SKM-1 (cell line): ENCODE measurements around the gene GTPBP2.
"Not testable (repeated sequence)": the region's sequence is repeated elsewhere in the genome, so short reads cannot be mapped to it uniquely, and the experiment has no call there.

Source experiments
- DNase-seq: peaks from one replicate; lab custom pipeline; 2025; ENCODE audit not compliant: unreplicated experiment; lab: John Stamatoyannopoulos, UW

GTPBP2 gene

DNA sequence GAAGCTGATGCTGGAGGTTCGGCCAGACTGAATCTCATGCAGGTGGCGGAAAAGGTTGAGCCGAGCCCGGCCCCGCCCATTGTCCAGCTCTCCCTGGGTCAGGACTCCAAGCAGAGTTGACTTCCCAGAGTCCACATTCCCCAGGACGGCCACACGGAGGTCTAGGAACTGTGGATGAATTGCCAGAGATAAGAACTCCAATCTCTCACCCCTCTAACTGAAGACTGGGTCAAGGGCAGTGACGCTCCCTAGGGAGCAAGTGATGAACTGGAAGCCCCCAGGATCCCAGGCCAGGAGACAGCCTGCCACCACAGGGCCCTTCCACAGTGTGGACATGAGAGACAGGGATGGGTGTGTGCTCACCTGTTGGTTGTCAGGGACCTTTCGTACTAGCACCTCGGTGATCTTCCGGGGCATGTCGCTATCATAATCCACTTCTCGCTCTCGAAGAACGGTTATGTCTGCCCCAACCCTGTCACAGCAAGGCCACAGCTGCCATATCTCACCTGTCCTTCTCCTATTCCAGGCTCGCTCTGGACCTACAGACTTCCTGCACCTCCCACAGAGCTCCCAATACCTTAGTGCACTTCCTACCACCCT, 3.6 kb downstream of the GTPBP2 start:
- DNase-seq, result no peak

- DNase-seq, result no peak
Measured at GRCh38 chr6:43624786-43625288, 4.2 kb downstream of the GTPBP2 start.

DNA sequence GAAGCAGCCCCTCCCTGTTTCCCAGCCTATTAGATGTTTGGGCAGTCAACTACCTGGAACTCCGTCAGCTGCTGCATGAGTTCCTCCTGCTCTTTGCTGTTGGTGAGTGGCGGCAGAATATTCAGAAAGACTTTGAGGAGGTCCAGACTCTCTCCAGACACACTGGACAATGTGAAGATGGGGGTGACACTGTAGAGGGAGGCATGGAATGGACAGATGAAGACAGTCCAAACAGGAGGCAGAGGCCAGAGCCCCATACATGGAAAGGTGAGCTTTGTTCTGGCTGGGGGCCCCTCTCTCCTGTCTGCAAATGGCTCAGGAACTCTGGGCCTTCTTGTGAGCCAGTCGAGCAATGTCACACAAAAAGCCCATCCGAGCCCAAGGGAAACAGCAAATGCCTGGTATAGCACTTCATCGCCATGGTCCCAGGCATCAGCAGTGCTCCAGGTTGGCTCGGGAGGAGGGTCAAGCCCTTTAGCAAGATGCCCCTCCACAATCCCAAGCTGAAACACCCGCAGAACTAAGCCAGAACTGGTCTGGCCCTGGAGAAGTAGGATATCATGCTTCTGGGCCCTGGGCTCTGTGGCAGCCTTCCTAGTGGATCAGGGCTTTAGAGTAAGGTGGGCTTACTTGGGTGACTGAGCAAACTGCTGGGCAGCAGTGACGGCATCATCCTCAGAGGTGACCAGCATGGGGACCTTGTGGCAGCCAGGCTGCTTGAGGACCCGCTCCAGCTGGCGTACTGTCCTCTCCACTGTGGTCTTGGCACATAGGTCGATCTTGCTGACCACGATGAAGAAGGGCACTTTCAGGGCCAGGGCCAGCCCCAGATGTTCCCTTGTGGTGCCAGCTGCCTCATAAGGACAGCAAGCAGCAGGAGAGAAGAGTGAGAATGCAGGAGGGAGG, 4.9 kb downstream of the GTPBP2 start:
- DNase-seq, result no peak

GRCh38 chr6:43622541-43622940, 6.5 kb downstream of the GTPBP2 start:
- DNase-seq, result no peak

DNA sequence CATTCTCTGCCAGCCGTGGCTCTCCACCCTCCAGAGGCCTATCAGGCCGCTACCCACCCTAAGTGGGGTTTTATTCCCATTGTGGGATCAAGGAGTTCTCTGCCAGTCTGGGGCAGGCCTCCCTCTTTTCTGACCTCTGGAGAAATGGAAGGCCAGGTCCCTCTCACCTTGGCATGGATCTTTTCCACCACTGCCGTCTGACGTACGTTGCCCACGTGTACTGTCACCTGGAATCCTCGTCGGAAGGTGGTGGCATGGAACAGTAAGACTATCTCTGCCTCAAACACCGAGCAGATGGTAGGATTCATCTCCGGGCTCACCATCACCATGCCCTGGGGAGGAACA, 7.3 kb downstream of the GTPBP2 start:
- DNase-seq, result no peak

DNA sequence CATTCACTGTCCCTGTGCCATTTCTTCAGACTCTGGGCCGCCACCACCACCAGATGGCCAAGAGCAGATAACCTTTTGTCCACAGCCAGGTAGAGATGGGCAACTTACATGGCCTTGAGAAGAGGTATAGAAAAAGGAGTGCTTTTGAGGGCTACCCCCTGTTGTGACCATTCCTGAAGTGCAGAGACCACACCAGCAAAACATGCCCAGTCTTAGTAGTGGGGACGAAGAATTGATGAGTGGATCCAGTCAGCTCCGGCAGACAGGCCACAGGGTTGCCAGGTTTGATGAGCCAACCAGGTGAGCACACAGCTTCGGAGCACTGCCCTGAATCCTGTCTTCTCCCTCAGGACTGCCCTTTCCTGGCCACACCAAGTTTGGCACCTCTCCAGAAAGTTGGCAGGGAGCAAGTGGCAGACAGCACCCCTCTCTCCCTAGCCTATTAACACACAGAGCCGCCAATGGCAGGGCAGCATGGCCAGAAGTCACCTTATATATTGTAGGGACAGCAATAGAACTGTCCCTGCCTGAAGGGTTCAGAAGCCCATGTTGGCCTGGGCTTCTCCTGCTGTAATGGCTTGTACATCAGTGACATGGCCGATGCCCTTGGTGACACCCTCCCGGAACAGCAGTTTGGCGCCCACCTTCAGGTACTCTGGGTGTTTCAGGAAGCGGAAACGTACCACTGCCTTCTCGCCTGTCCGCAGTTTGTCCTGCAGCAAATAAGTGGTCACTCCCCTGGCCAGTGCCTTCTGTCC, 7.8 kb downstream of the GTPBP2 start:
- no peak for DNase-seq

GRCh38 chr6:43616725-43617472, 12.2 kb downstream of the GTPBP2 start:
- DNase-seq, result no peak

DNA sequence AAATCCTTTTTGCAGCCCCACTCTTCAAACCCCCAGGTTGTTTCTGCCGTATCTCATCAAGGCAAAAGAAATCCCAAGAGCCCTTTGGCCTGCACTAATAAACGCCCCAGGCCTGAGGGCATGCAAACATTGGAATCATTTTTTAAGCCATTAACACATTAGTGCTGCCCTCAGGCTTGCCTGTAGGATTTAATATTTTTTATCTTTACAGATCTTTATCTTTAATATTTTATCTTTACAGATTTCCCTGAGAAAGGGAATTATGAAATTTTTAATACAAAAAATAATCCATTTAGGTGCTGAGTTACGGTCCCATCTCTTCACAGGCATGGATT, 14.7 kb downstream of the GTPBP2 start:
- DNase-seq, result no peak

- DNase-seq, result no peak
Measured at GRCh38 chr6:43613721-43614395, 15.2 kb downstream of the GTPBP2 start.

DNA sequence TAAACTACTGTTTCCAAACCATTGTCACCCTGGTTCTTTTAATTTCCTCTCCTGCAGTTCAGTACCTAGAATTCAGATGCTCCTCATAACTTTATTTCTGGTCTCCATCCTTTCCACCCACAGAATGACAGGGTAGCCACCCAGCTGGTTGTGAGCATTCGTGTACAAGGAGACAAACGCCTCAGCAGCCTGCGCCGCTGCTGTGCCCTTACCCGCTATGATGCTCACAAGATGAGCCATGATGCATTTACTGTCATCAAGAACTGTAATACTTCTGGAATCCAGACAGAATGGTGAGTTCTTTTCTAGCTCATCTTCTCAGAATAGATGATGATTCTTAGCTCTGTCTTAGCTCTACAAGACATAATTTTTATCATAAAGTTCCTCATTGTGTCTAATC, 18.6 kb downstream of the GTPBP2 start:
- DNase-seq, result no peak

DNA sequence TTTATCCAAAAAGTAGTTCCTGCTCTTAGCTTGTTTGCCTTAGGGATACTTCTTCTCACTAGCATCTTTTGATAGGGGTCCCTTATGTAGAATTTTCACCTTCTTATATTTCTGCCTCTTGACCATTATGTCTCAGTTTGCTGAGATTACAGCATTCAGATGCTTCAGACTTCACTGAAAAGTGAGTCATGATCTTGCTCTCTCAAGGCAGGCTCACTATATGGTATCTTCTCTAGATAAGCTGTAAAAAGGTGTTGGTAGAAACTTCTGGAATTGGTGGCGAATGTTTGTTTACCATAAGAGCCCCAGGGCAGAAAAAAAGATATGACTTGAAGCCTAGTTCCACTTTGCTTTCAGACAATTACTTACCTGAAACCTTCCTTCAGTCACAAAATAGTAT, 19.7 kb downstream of the GTPBP2 start:
- no peak for DNase-seq

- DNase-seq, result peak; percentile 53
Measured at GRCh38 chr6:43608807-43609206, 20.3 kb downstream of the GTPBP2 start.

DNA sequence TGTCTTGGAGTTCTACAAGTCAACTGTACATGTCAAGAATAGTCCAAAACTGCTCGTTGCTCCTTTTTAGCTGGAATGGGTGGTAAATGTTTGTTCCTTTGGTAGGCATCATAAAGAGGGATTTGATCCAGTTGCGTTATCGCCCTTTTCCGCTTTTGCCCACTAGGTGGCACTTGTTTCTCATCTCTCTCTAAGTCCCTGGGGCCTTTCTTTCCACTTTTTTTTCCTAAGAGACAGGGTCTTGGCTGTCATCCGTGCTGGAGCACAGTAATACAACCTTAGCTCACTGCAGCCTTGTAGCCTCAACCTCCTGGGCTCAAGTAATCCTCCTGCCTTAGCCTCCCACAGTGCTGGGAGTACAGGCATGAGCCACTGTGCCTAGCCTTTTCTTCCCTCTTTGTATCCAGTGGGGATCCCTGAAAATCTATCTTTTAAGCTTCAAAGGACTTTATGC, 20.7 kb downstream of the GTPBP2 start:
- DNase-seq, result peak; percentile 33

- no peak for DNase-seq
Measured at GRCh38 chr6:43606019-43606418, 23.0 kb downstream of the GTPBP2 start.

- no peak for DNase-seq
Measured at GRCh38 chr6:43604174-43604573, 24.9 kb downstream of the GTPBP2 start.

DNA sequence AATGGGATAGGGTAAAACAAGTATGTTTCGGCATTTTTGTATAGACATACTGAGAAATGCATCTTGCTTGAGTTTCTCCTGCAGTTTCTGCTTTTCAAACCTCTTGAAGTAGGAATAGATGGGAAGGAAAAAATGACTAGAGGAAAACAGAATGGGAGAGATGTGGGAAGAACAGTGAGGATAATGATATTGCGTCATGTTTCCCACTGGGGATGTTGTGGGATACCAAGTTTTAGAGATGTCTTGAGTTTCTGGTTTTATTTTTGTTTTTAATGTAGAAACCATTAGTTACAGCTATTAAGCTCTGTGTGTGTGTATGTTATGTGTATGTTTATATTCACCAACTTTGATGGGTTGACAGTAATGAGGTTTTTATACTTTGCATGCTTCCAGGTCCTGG, 28.5 kb downstream of the GTPBP2 start:
- no peak for DNase-seq

GRCh38 chr6:43593938-43594337, 35.1 kb downstream of the GTPBP2 start:
- no peak for DNase-seq

DNA sequence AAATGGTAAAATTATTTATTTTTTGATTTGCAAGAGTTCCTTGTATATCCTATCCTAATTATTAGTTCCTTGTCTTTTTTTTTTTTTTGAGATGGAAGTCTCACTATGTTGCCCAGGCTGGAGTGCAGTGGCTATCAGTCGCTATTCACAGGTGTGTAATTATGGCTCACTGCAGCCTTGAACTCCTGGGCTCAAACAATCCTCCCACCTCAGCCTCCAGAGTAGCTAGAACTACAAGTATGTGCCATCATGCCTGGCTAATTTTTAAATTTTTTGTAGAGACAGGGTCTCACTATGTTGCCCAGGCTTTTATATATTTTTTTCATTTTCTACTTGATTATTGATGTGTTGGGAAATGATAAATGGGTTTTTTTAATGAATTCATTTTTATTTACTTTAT, 39.5 kb downstream of the GTPBP2 start:
- not testable (repeated sequence) for DNase-seq

DNA sequence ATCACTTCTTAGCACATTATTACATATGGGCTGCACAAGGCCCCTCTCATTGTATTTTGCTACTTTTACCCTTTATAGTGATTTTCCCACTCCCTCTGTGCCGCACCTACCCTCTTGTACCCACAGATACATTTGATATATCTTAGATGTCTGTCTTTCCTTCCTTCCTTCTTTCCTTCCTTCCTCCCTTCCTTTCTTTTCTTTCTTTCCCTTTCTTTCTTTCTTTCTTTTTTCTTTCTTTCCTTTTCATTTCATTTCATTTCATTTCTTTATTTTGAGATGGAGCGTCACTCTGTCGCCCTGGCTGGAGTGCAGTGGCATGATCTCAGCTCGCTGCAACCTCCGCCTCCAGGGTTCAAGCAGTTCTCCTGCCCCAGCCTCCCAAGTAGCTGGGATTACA, 40.9 kb downstream of the GTPBP2 start:
- no peak for DNase-seq

DNA sequence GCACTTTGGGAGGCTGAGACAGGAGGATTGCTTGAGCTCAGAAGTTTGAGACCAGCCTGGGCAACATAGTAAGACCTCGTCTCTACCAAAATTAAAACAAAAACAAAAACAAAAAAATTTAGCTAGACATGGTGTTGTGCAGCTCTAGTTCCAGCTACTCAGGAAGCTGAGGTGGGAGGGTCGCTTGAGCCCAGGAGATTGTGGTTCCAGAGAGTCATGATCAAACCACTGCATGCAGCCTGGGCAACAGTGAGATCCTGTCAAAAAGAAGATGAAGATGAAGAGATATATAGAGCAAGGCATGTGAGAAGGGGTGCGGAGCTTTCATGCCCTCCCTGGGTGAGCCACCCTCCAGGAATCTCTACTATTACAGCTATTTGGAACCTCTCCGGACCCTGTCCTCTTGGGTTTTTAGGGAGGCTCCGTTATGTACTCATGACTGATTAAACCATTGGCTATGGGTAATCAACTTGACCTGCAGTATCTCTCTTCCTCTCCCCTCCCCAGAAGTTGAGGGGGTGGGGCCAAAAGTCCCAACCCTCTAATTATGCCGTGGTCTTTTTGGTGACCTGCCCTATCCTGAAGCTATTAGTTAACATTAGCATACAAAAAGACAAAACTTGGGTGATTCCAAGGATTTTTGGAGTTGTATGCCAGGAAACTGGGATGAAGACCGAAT, 44.0 kb downstream of the GTPBP2 start:
- no peak for DNase-seq
